GM12878 (cell line): ENCODE results near the gene KIF1C. TPM values are rescaled to one million over a fixed set of nuclear protein-coding genes. Genes with fewer than 3 reads are reported as not detected.

Source experiments
- CHD1 ChIP-seq: IDR thresholded peaks from 2 replicates; pipeline ENCODE4 v1.6.1; 2012; ENCODE audit warnings: low read depth, low read length, improper control_type of control experiment
- GATAD2B ChIP-seq: fragments of 450-650 bp; conservative IDR thresholded peaks from 2 replicates; pipeline ENCODE4 v1.6.1; 2017; ENCODE audit warnings: low read depth, mild to moderate bottlenecking, moderate library complexity
- MEF2B ChIP-seq: fragments of 450-650 bp; IDR thresholded peaks from 2 replicates; pipeline ENCODE4 v1.6.1; 2018; ENCODE audit warnings: mild to moderate bottlenecking, moderate library complexity; ENCODE audit not compliant: partially characterized antibody, poor library complexity, severe bottlenecking
- NKRF ChIP-seq: fragments of 450-650 bp; conservative IDR thresholded peaks from 2 replicates; pipeline ENCODE4 v1.6.1; 2017; ENCODE audit warnings: mild to moderate bottlenecking, moderate library complexity
- NR2C1 ChIP-seq: fragments of 450-650 bp; IDR thresholded peaks from 2 replicates; pipeline ENCODE4 v1.6.1; 2017; ENCODE audit warnings: antibody characterized with exemption, mild to moderate bottlenecking, moderate library complexity
- RBBP5 ChIP-seq: fragments of 200-600 bp; sonication (generic); conservative IDR thresholded peaks from 2 replicates; pipeline ENCODE4 v1.6.1; 2016
- RUNX3 ChIP-seq: IDR thresholded peaks from 2 replicates; pipeline ENCODE4 v1.6.1; 2012; ENCODE audit warnings: low read length, inconsistent platforms
- SIN3A ChIP-seq: IDR thresholded peaks from 2 replicates; pipeline ENCODE4 v1.6.1; 2012; ENCODE audit warnings: low read depth, low read length, improper control_type of control experiment
- TCF3 ChIP-seq: IDR thresholded peaks from 2 replicates; pipeline ENCODE4 v1.6.1; 2012; ENCODE audit warnings: low read depth, mild to moderate bottlenecking, low read length, borderline replicate concordance; ENCODE audit not compliant: insufficient read depth
- ZZZ3 ChIP-seq: IDR thresholded peaks from 2 replicates; pipeline ENCODE4 v1.6.1; 2011; ENCODE audit warnings: low read depth; ENCODE audit not compliant: control insufficient read depth, insufficient read length
- polyA plus RNA-seq, 11 experiments: library from polyadenylated mRNA; depleted of rRNA in 4 of 11; unstranded in 6 of 11; stranded (reverse) in 5 of 11; fragments of >200 nt; fragmentation: Nextera tagmentation in 4 of 11; fragmentation: Illumina TruSeq in 1 of 11; extraction: Ambion mirVana in 4 of 11; extraction: Trizol in 1 of 11; gene quantifications; 1 replicate in 1 of 11; 2 replicates in 10 of 11; pipeline versions ENCODE4 v1.2.1 to v1.2.3, GENCODE V29; 2011 to 2016; ENCODE audit warnings: inconsistent platforms in 2 of 11, missing spikeins in 2 of 11, low read depth in 1 of 11
- total RNA-seq, 4 experiments: library from RNA; depleted of rRNA in 3 of 4; stranded (reverse); fragments of >200 nt in 3 of 4; fragmentation: Illumina TruSeq in 1 of 4; extraction: Trizol in 1 of 4; gene quantifications; 2 replicates each; pipeline versions ENCODE4 v1.2.1 to v1.2.3, GENCODE V29; 2013 to 2021
- TF ChIP-seq, protein P1 (sequence below): IDR thresholded peaks from 2 replicates; pipeline ENCODE4 v1.6.1; 2012; ENCODE audit warnings: improper control_type of control experiment, low read depth, low read length; ENCODE audit not compliant: insufficient replicate concordance
- TF ChIP-seq, protein P2 (sequence below): fragments of 450-650 bp; IDR thresholded peaks from 2 replicates; pipeline ENCODE4 v1.6.1; 2016; ENCODE audit warnings: mild to moderate bottlenecking, moderate library complexity, borderline replicate concordance
- TF ChIP-seq, protein P3 (sequence below): IDR thresholded peaks from 2 replicates; pipeline ENCODE4 v1.6.1; 2011; ENCODE audit warnings: mild to moderate bottlenecking, low read depth, low read length, moderate library complexity; ENCODE audit not compliant: insufficient replicate concordance

Gene KIF1C
- total and polyA plus RNA-seq, 10 of the 15 experiments (the other 5 are each of a cell fraction or from before 2014, with no cell fraction given) = 1.4 to 65.9 (median 21.1) TPM

GRCh38 chr17:4986951-4987766, 10.6 kb upstream of the KIF1C start, which contains the start of gene CAMTA2 (continued):
- TF ChIP-seq, protein P1, sequence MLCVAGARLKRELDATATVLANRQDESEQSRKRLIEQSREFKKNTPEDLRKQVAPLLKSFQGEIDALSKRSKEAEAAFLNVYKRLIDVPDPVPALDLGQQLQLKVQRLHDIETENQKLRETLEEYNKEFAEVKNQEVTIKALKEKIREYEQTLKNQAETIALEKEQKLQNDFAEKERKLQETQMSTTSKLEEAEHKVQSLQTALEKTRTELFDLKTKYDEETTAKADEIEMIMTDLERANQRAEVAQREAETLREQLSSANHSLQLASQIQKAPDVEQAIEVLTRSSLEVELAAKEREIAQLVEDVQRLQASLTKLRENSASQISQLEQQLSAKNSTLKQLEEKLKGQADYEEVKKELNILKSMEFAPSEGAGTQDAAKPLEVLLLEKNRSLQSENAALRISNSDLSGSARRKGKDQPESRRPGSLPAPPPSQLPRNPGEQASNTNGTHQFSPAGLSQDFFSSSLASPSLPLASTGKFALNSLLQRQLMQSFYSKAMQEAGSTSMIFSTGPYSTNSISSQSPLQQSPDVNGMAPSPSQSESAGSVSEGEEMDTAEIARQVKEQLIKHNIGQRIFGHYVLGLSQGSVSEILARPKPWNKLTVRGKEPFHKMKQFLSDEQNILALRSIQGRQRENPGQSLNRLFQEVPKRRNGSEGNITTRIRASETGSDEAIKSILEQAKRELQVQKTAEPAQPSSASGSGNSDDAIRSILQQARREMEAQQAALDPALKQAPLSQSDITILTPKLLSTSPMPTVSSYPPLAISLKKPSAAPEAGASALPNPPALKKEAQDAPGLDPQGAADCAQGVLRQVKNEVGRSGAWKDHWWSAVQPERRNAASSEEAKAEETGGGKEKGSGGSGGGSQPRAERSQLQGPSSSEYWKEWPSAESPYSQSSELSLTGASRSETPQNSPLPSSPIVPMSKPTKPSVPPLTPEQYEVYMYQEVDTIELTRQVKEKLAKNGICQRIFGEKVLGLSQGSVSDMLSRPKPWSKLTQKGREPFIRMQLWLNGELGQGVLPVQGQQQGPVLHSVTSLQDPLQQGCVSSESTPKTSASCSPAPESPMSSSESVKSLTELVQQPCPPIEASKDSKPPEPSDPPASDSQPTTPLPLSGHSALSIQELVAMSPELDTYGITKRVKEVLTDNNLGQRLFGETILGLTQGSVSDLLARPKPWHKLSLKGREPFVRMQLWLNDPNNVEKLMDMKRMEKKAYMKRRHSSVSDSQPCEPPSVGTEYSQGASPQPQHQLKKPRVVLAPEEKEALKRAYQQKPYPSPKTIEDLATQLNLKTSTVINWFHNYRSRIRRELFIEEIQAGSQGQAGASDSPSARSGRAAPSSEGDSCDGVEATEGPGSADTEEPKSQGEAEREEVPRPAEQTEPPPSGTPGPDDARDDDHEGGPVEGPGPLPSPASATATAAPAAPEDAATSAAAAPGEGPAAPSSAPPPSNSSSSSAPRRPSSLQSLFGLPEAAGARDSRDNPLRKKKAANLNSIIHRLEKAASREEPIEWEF = no peak
- TF ChIP-seq SIN3A (peak; percentile 46; the same call in 1 of the 2 replicates), TCF3 (0 out of 2 replicates have a peak, but pooled peaks have one; percentile 20), ZZZ3 (no peak), CHD1 (no peak), NKRF (peak; percentile 71), MEF2B (peak; percentile 39), GATAD2B (peak; percentile 97; the same call in 1 of the 2 replicates), RUNX3 (peak; percentile 77), RBBP5 (no peak), NR2C1 (peak; percentile 51; the same call in 1 of the 2 replicates)
- TF ChIP-seq, protein P2, sequence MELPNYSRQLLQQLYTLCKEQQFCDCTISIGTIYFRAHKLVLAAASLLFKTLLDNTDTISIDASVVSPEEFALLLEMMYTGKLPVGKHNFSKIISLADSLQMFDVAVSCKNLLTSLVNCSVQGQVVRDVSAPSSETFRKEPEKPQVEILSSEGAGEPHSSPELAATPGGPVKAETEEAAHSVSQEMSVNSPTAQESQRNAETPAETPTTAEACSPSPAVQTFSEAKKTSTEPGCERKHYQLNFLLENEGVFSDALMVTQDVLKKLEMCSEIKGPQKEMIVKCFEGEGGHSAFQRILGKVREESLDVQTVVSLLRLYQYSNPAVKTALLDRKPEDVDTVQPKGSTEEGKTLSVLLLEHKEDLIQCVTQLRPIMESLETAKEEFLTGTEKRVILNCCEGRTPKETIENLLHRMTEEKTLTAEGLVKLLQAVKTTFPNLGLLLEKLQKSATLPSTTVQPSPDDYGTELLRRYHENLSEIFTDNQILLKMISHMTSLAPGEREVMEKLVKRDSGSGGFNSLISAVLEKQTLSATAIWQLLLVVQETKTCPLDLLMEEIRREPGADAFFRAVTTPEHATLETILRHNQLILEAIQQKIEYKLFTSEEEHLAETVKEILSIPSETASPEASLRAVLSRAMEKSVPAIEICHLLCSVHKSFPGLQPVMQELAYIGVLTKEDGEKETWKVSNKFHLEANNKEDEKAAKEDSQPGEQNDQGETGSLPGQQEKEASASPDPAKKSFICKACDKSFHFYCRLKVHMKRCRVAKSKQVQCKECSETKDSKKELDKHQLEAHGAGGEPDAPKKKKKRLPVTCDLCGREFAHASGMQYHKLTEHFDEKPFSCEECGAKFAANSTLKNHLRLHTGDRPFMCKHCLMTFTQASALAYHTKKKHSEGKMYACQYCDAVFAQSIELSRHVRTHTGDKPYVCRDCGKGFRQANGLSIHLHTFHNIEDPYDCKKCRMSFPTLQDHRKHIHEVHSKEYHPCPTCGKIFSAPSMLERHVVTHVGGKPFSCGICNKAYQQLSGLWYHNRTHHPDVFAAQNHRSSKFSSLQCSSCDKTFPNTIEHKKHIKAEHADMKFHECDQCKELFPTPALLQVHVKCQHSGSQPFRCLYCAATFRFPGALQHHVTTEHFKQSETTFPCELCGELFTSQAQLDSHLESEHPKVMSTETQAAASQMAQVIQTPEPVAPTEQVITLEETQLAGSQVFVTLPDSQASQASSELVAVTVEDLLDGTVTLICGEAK = no peak
- TF ChIP-seq, protein P3, sequence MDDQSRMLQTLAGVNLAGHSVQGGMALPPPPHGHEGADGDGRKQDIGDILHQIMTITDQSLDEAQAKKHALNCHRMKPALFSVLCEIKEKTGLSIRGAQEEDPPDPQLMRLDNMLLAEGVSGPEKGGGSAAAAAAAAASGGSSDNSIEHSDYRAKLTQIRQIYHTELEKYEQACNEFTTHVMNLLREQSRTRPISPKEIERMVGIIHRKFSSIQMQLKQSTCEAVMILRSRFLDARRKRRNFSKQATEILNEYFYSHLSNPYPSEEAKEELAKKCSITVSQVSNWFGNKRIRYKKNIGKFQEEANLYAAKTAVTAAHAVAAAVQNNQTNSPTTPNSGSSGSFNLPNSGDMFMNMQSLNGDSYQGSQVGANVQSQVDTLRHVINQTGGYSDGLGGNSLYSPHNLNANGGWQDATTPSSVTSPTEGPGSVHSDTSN = peak; percentile 6
